NOMO-1 (cell line): ENCODE measurements around the gene C14orf119.

Source experiments
- DNase-seq, 2 experiments: peaks; one replicate each; lab custom pipeline; 2025; ENCODE audit not compliant: unreplicated experiment in 2 of 2; lab: John Stamatoyannopoulos, UW

Gene C14orf119

DNA sequence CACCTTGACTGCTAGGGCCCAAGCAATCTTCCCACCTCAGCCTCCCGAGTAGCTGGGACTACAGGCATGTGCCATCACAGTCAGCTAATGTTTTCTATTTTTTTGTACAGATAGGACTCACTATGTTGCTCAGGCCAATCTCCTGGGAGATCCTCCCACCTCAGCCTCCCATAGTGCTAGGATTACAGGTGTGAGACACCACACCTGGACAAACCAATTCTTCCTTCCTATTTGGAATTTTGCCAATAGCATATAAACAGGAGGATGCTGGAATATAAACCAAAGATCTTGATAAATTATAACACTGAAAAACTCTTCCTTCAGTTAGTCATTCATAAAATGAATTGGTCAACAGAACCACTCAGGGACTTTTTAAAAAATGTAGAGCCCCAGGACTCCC, 8.7 kb upstream of the C14orf119 start:
- DNase-seq, result no peak

GRCh38 chr14:23089498-23090253, 5.6 kb upstream of the C14orf119 start:
- no peak for DNase-seq

DNA sequence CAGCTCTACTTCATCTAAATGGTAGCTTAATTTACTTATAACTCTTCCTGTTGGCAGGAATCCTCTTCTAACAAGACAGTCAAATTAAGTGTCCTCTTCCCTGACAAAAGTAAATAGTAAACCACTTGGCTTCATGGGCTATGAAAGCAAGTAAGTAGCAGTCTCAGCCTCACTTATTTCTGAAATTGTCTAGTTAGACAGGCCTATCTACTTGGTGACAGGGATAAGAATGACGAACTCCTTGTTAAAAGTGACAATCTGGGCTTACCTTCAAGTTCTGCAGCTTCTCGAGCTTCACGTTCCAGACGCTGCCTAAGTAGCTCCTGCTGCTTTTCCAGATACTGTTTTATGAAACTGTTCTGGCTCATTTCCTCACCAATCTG, 5.1 kb upstream of the C14orf119 start:
- no peak for DNase-seq

GRCh38 chr14:23091294-23092225, 3.7 kb upstream of the C14orf119 start:
- DNase-seq, result no peak

GRCh38 chr14:23093104-23093503, 2.2 kb upstream of the C14orf119 start:
- DNase-seq, result no peak

- DNase-seq, result no peak
Observed at GRCh38 chr14:23093526-23093925, 1.8 kb upstream of the C14orf119 start.

GRCh38 chr14:23093991-23094665, 1.2 kb upstream of the C14orf119 start:
- DNase-seq, result no peak

DNA sequence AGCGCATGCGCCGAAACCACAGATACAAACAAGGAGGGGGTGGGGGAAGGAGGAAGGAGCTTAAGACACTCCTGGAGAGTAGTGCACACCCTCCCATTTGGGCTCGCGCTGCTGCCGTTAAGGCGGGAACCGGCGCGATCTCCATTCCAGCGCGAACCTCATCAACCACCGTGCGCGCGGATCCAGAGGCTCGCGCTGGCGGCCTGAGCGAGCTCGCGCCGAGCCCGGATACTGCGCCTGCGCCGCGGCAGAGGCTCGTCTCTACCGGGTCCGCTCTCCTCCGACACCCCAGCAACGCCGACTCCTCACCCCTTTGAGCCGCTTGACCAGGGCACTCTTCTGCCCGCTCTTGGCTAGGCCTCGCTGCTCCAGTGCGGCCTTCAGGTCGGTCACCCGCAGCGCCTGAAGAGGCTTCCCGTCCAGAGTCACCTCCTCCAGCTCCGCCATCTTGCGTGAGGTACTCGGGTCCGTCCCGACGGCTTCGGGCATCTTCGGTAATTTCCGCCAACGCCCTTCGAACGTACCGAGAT, 574 bp upstream of the C14orf119 start, which contains the start of gene ACIN1:
ACIN1 (minus strand) TSS at position 471 of the 530 bp plus-strand sequence; CDS start at position 447, 24 bp downstream.
- DNase-seq, result no peak

GRCh38 chr14:23097786-23098185, 2.5 kb downstream of the C14orf119 start:
- no peak for DNase-seq

- no peak for DNase-seq
Observed at GRCh38 chr14:23099212-23099861, 4.0 kb downstream of the C14orf119 start.

DNA sequence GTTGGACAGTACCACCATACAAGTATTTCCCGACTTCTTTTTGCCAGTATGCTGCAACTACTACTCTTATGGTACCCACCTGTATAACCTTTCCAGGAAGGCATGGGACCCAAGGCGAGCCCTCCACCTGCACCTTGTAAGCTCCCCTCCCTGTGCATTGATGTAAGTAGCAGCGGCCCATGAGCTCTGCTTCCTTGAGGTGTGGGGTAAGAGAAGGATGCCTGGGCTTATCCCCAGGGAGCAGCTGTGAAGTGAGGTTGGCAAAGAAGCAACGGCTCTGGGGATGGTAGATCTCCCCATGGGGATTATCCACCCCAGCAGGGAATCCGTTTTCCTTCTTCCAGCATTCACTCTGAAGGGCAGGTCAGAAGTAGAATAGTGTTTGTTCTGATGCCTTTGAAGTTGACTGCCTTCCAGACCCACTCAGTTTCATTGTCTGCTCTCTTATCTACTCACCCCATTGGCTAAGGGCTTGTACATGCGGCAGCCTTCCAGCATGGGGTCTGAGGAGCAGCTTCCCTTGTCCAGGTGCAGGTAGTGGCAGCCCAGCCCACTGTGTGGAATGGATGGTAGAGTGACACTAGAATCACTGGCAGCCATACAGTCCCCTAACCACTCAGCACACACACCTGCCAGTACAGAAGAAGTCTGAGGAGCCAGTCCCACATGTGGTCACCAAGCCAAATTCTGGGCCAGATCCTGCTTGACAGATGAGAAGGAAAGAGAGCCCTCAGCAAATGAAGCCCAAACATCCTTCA, 6.1 kb downstream of the C14orf119 start:
- DNase-seq, result no peak

- no peak for DNase-seq
Observed at GRCh38 chr14:23101986-23102625, 6.8 kb downstream of the C14orf119 start.

DNA sequence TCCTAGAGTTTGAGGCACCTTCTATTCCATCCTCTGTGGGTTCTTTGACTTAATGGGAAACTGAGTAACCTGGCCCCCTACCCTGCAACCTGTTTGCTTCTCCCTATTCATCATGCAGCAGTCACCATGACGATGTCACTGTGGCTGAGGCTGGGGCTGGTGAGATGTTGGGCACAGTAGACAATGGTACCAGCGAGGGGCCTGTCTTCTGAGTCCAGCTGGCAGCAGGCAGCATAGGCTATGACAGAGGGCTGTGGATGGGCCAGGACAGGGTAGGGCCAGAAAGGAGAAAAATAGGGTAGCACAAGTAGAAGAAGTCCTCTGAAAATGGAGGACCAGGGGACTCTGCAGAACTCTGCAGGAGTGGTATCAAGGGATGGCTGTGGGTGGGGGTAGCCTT, 7.5 kb downstream of the C14orf119 start:
- no peak for DNase-seq

DNA sequence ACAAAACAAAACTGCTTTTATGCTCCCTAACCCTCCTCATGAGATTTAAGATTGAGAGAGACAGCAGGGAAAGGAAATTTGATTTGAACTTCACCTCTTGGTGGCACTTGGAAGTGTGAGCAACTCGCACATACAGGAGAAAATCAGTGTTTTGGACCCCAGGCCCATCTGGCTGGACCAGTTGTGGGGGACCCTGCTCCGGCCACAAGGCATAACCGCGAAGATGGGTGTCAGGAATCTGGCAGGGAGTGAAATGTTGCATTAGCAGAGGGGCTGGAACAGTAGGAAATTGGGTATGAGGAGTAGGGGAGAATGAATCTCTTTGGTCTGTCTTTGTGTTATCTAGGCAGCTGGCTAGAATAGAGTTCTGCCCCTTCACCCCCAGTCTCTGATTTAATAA, 8.3 kb downstream of the C14orf119 start:
- no peak for DNase-seq

GRCh38 chr14:23104070-23104590, 8.8 kb downstream of the C14orf119 start:
- no peak for DNase-seq

DNA sequence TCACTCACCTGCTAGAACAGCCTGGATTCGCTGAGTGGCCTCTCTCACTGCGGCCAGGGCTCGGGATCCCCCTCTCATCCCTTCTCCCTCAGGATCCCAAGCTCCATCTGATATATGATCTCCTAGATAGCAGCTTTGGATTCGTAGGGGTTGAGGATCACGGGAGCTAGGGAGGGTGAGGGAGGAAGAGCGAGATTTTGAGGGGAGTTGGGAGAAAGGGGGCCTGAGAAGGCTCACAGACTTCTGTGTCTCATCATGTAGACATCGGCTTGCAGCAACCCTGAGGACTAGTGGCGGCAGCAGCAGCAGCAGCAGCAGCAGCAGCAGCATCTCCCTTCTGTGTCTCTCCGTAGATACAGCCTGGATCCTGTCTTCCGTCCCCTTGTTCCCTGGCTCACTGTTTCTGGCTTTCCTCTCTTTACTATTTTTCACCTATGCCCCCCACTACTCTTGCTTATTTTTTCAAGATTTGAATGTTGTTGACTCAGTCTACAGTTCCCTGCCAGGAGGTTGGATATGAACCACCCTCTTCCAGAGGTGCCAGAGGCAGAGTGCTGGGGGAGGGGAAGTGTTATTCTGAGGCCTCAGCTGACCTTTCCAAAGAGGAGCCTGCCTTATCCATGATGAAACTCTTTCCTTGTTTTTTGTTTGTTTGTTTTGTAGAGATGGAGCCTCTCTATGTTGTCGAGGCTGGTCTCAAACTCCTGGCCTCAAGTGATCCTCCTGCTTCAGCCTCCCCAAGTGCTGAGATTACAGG, 9.5 kb downstream of the C14orf119 start, which contains the start of gene CIROP:
CIROP (minus strand) TSS at position 399 of the 757 bp plus-strand sequence; CDS start at position 330, 69 bp downstream.
- no peak for DNase-seq

- DNase-seq, result no peak
Observed at GRCh38 chr14:23105348-23105824, 10.1 kb downstream of the C14orf119 start.

GRCh38 chr14:23106747-23107045, 11.4 kb downstream of the C14orf119 start:
- no peak for DNase-seq
